GM12801 (cell line): ENCODE results near the gene PLPPR1.

ENCODE experiments used
- CTCF ChIP-seq: IDR thresholded peaks from one replicate; pipeline ENCODE4 v1.5.1; 2011; ENCODE audit warnings: control low read depth; ENCODE audit not compliant: insufficient read length; ENCODE audit errors: extremely low read depth

PLPPR1 gene

GRCh38 chr9:101219030-101219429 lies 190.5 kb downstream of the PLPPR1 start:
- TF ChIP-seq CTCF: no peak

- no peak for TF ChIP-seq CTCF
These were observed 191.8 kb downstream of the PLPPR1 start for GRCh38 chr9:101220341-101220740.

DNA sequence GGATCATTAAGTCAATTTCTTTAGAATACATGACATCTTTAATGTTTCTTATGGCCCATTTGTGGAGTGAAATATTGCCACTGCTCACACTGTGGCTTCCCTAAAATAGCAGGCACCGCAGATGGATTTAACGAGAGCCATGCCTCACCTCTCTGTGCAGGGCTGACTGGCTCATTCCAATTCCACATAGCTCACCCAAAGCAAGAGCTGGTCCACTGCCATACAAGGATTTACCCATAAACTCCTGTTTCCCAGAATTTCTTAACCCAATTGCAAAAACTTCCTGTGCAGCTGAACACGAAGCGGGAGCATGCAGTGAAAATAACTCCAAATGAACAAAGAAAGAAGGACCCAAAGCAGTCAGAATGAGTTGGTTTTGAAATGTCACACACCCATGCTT lies 196.7 kb downstream of the PLPPR1 start:
- TF ChIP-seq CTCF: no peak

GRCh38 chr9:101226161-101226560 lies 197.6 kb downstream of the PLPPR1 start:
- TF ChIP-seq CTCF: no peak

DNA sequence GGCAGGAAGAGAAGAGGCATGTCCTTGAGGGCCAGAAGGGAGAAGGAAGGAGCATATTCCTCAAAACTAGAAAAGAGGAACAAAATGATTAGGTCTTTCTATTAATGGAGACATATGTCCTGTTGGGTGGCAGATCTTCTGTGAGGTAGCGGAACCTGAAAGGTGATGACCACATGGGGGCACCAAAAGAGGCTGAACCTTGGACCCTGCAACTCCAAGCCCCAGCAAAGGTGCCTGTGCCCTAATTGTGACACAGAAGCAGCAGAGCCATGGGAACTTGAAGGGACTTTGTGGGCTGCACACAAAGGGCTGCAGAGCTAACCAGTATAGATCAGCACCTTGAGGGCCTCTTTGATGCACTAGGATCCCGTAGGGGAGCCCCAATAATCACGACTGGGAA lies 198.3 kb downstream of the PLPPR1 start:
- TF ChIP-seq CTCF: no peak

GRCh38 chr9:101229606-101230005 lies 201.1 kb downstream of the PLPPR1 start:
- no peak for TF ChIP-seq CTCF

DNA sequence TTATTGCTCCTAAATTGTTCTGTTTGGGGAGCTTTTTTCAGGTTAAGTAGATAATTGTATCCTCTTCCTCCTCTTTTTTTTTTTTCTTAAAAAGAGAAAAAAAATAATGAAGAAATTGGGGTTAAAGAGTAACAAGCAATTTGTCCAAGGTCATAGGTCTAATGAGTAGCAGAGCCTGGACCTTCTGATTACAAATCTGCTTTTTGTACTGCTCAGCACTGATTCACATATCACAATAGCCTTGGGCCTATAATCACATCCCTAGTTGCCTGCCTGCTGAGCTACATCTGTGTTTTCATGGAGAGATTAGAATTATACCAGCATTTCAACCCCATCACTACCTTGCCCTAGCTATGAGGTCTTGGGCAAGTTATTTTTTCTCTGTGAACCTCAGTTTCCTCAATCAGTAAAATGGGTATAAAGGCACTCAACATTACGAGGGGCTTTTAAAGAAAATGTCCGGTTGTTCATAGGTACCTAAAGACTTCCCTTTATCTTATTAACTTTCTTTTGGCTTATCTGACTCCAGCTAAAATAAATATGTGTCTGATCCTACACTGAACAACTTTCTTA lies 204.0 kb downstream of the PLPPR1 start:
- no peak for TF ChIP-seq CTCF
